Fibroblast of lung (primary cell): ENCODE results near the gene RASGEF1B.

Experiments
- CTCF ChIP-seq, 2 donors: IDR thresholded peaks in 1 of 2; conservative IDR thresholded peaks in 1 of 2; 1 replicate in 1 of 2; 2 replicates in 1 of 2; pipeline ENCODE4 v1.5.1; 2011 to 2012; ENCODE audit warnings: low read length in 2 of 2, control low read depth in 1 of 2, inconsistent platforms in 1 of 2, low read depth in 1 of 2, mild to moderate bottlenecking in 1 of 2
- EZH2 ChIP-seq: IDR thresholded peaks from 2 replicates; pipeline ENCODE4 v1.5.1; 2012; ENCODE audit warnings: low read length, control low read depth, mild to moderate bottlenecking; ENCODE audit errors: missing control alignments

- TF ChIP-seq CTCF (conservative IDR thresholded peaks at IDR 0.05 in 1 of 2, IDR thresholded peaks at IDR 0.05 in 1 of 2; ENCODE audit: low read depth in 1 of 2, low read length in 2 of 2) (no peak), EZH2 (no peak)
Observed at GRCh38 chr4:81455897-81456296, 15.8 kb downstream of the RASGEF1B start.
